Neural progenitor cell (in vitro differentiated cells): ENCODE measurements around the gene ADAP2. TPM values are rescaled to one million over a fixed set of nuclear protein-coding genes. Genes with fewer than 3 reads are reported as not detected.

Source experiments
- DNase-seq: peaks from one replicate; pipeline ENCODE4 v3.0.0-alpha.2; 2016; ENCODE audit warnings: low spot score
- H2AFZ ChIP-seq: fragments of 200-600 bp; sonication (generic); replicated peaks from 2 replicates; pipeline ENCODE4 v1.6.1; 2016; ENCODE audit warnings: antibody characterized with exemption
- H3F3A ChIP-seq: fragments of 200-600 bp; sonication (generic); 2 replicates; pipeline ENCODE4 v1.6.1; 2016; ENCODE audit warnings: antibody characterized with exemption, low read depth
- H3K27ac ChIP-seq: fragments of 200-600 bp; sonication (generic); 2 replicates; pipeline ENCODE4 v1.5.1; 2016; ENCODE audit warnings: mild to moderate bottlenecking
- H3K27me3 ChIP-seq: fragments of 200-600 bp; sonication (generic); 2 replicates; pipeline ENCODE4 v1.6.1; 2016; ENCODE audit warnings: mild to moderate bottlenecking, moderate library complexity
- H3K36me3 ChIP-seq: fragments of 200-600 bp; sonication (generic); 2 replicates; pipeline ENCODE4 v1.5.1; 2016
- H3K4me1 ChIP-seq: fragments of 200-600 bp; sonication (generic); 2 replicates; pipeline ENCODE4 v1.6.1; 2016; ENCODE audit warnings: mixed run types
- H3K4me2 ChIP-seq: fragments of 200-600 bp; sonication (generic); 2 replicates; pipeline ENCODE4 v1.6.1; 2016
- H3K4me3 ChIP-seq: fragments of 200-600 bp; sonication (generic); 2 replicates; pipeline ENCODE4 v1.5.1; 2016
- H3K79me2 ChIP-seq: fragments of 200-600 bp; sonication (generic); 2 replicates; pipeline ENCODE4 v1.6.1; 2016; ENCODE audit warnings: low read depth
- H3K9ac ChIP-seq: fragments of 200-600 bp; sonication (generic); 2 replicates; pipeline ENCODE4 v1.6.1; 2016
- H3K9me3 ChIP-seq: fragments of 200-600 bp; sonication (generic); 2 replicates; pipeline ENCODE4 v1.5.1; 2016; ENCODE audit warnings: low read depth
- H4K20me1 ChIP-seq: fragments of 200-600 bp; sonication (generic); 2 replicates; pipeline ENCODE4 v1.6.1; 2016; ENCODE audit warnings: low read depth
- H3K27ac Mint-ChIP-seq: 3 replicates; pipeline ENCODE4 v1.8.0; 2021; ENCODE audit warnings: mixed read lengths
- H3K27me3 Mint-ChIP-seq: 2 replicates; pipeline ENCODE4 v1.8.0; 2022; ENCODE audit warnings: low read depth, mild to moderate bottlenecking, inconsistent platforms, moderate library complexity, mixed read lengths; ENCODE audit not compliant: insufficient read depth
- H3K36me3 Mint-ChIP-seq: 3 replicates; pipeline ENCODE4 v1.8.0; 2021; ENCODE audit warnings: mixed read lengths
- H3K4me1 Mint-ChIP-seq: 3 replicates; pipeline ENCODE4 v1.8.0; 2021; ENCODE audit warnings: mixed read lengths
- H3K4me3 Mint-ChIP-seq: 3 replicates; pipeline ENCODE4 v1.8.0; 2021; ENCODE audit warnings: mild to moderate bottlenecking, moderate library complexity, mixed read lengths
- H3K9me3 Mint-ChIP-seq: 3 replicates; pipeline ENCODE4 v1.8.0; 2020; ENCODE audit warnings: mixed read lengths
- CTCF ChIP-seq: fragments of 200-600 bp; sonication (generic); IDR thresholded peaks from 2 replicates; pipeline ENCODE4 v1.5.1; 2017; ENCODE audit warnings: antibody characterized with exemption, mild to moderate bottlenecking
- EZH2 ChIP-seq: fragments of 200-600 bp; sonication (generic); IDR thresholded peaks from 2 replicates; pipeline ENCODE4 v1.6.1; 2017; ENCODE audit warnings: antibody characterized with exemption, mild to moderate bottlenecking, moderate library complexity
- small RNA-seq: library from RNA; depleted of rRNA; stranded (forward); fragments of <200 nt; gene quantifications from one replicate; pipeline ENCODE3, GENCODE V24; 2015
- total RNA-seq: library from RNA; depleted of rRNA; stranded (reverse); fragments of >200 nt; gene quantifications from 2 replicates; pipeline ENCODE4 v1.2.3, GENCODE V29; 2015; ENCODE audit warnings: low replicate concordance

Gene ADAP2
- total RNA-seq, 1 donor from 2014 or later = 0.99 TPM

- Histone ChIP-seq H3K79me2 (no peaks in the 10 kb centered on the region), H3F3A (peaks cover 12% of the 10 kb centered on the region), H4K20me1 (no peaks in the 10 kb centered on the region), H2AFZ (peak overlapping the region; percentile 92), H3K36me3 (no peaks in the 10 kb centered on the region), H3K27me3 (peaks cover 44% of the 10 kb centered on the region), H3K27ac (no peak overlapping the region), H3K9me3 (no peaks in the 10 kb centered on the region), H3K4me1 (no peaks in the 10 kb centered on the region), H3K4me3 (peak overlapping the region; percentile 59), H3K9ac (no peak overlapping the region), H3K4me2 (peak overlapping the region; percentile 90)
- H3K27me3 Mint-ChIP-seq = peaks cover 9% of the 10 kb centered on the region
- TF ChIP-seq EZH2 (peak; percentile 69), CTCF (no peak)
- peak; percentile 85 for DNase-seq
- H3K4me3 Mint-ChIP-seq = peak overlapping the region; percentile 76
- peaks cover 14% of the 10 kb centered on the region for H3K4me1 Mint-ChIP-seq
- peaks cover 8% of the 10 kb centered on the region for H3K9me3 Mint-ChIP-seq
- H3K27ac Mint-ChIP-seq = no peak overlapping the region
- peaks cover 6% of the 10 kb centered on the region for H3K36me3 Mint-ChIP-seq
Observed at GRCh38 chr17:31008374-31009041, 86.8 kb downstream of the ADAP2 start.

Small RNAs within 50 kb of the gene (small RNA-seq; reads per million reads assigned to genes)
- not detected for gene AC138207.3
- gene RN7SL138P = not detected

Other genes starting within 250 kb of the ADAP2 start
- gene CRLF3, start 97.3 kb upstream of the ADAP2 start, total RNA-seq = 27.0 and 43.8 TPM in 2 replicates
- 27.3 and 36.2 TPM in 2 replicates for gene ATAD5, start 90.0 kb upstream of the ADAP2 start, total RNA-seq
- 17.4 TPM in 2 replicates for gene TEFM, start 15.7 kb upstream of the ADAP2 start, total RNA-seq
- gene RNF135, start 49.1 kb downstream of the ADAP2 start, total RNA-seq = 4.2 and 9.8 TPM in 2 replicates
- 51.1 and 54.8 TPM in 2 replicates for gene NF1, start 173.0 kb downstream of the ADAP2 start, total RNA-seq